HL-60/S4 treated with phorbol 12-myristate 13-acetate at 8.2 ng/mL for 4 days and 3 days (cell line): ENCODE data around the gene SEMA3A.

ENCODE experiments used
- in situ Hi-C: fragments of 300-500 bp; cut with MboI; formaldehyde crosslinking; loops from 2 replicates; pipeline ENCODE4 v1.15.0; 2022; ENCODE audit warnings: low sequenced_read_pairs

Gene SEMA3A

GRCh38 chr7:83946801-83947200, 247.8 kb downstream of the SEMA3A start:
- in situ Hi-C loops: no loop called here

- in situ Hi-C loops: no loop called here
Observed at GRCh38 chr7:83941300-83941699, 253.3 kb downstream of the SEMA3A start.

- in situ Hi-C loops: no loop called here
Observed at GRCh38 chr7:83937930-83938329, 256.7 kb downstream of the SEMA3A start.

- in situ Hi-C loops: no loop called here
Observed at GRCh38 chr7:83936056-83936708, 258.4 kb downstream of the SEMA3A start.

- in situ Hi-C loops: no loop called here
Observed at GRCh38 chr7:83934118-83934734, 260.4 kb downstream of the SEMA3A start.

- in situ Hi-C loops: no loop called here
Observed at GRCh38 chr7:83931968-83932367, 262.6 kb downstream of the SEMA3A start.

- in situ Hi-C loops: no loop called here
Observed at GRCh38 chr7:83930262-83930661, 264.3 kb downstream of the SEMA3A start.

GRCh38 chr7:83925860-83926259, 268.7 kb downstream of the SEMA3A start:
- in situ Hi-C loops: no loop called here

GRCh38 chr7:83921941-83922607, 272.5 kb downstream of the SEMA3A start:
- in situ Hi-C loops: no loop called here

- in situ Hi-C loops: no loop called here
Observed at GRCh38 chr7:83921271-83921940, 273.2 kb downstream of the SEMA3A start.

- in situ Hi-C loops: no loop called here
Observed at GRCh38 chr7:83918142-83918541, 276.4 kb downstream of the SEMA3A start.

GRCh38 chr7:83913174-83913573, 281.4 kb downstream of the SEMA3A start:
- in situ Hi-C loops: no loop called here

- in situ Hi-C loops: no loop called here
Observed at GRCh38 chr7:83908526-83908925, 286.1 kb downstream of the SEMA3A start.
